ENCODE data around the gene PCDH20. TPM values are rescaled to one million over a fixed set of nuclear protein-coding genes. Genes with fewer than 3 reads are reported as not detected.

Gene PCDH20
- total RNA-seq, 2 donors from 2014 or later = 4.3 to 9.2 TPM

DNA sequence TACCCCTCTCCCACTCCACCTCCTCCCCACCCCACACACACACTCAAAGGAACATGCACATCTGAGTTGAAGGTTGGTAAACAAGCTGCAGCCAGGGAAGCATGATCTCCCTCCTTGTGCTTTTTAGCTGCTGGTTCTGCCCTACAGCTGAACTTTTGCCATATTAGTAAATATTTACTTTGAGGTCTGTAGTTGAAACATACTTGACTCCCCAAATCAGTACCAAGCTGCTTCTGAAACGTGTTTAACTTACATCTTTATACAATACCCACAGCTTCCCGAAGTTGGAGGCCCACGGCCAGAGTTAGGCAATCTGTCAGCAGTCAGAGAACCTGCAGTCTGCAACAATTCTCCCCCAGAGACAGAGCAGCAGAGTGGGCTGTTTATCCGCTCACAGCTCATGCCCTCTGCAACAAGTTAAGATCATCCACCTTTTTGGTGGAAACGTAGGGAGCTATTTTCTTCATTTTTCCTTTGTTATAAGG, 1.5 kb upstream of the PCDH20 start:
- no peak overlapping the region for H3K9ac ChIP-seq (ENCODE audit: extremely low read depth, low read length, poor library complexity, severe bottlenecking)
- H3K27me3 Mint-ChIP-seq (ENCODE audit: insufficient read depth) = peaks cover 29% of the 10 kb centered on the region
- H3K4me3 Mint-ChIP-seq = no peak overlapping the region

DNA sequence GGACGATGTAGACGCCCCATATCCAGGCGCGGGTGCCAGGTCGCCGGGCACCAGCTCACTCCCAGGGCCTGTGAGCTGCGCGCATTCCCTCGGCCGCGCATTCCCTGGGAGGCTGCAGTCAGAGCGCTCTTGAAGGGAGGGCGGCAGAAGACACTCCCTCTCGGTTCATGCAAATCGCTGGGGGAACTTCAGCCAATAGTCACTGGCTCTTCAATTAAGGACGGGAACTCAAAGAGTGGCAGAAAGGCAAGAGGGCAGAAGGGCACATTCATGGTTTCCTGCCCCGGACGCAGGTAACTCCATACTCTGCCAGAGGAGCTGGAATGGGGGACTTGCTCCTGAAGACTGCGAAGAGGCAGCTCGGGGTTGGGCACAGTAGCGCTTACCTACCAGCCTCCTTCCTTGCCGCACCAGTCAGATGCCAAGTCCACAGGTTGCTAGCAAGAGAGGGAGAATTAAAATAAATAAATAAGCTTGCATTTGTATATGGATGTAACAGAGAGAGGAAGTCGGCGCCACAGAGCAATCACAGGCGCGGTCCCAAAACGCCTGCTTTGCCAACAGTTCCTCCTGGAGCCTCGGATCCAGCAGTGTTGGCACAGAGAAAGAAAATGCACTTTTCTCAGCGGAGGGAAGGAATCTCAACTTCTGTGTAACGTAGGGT, 459 bp downstream of the PCDH20 start:
- Mint-ChIP-seq H3K4me3 (peak overlapping the region; percentile 77), H3K27ac (peak overlapping the region; percentile 37), H3K27me3 (ENCODE audit: insufficient read depth) (peaks cover 37% of the 10 kb centered on the region), H3K4me1 (peaks cover 12% of the 10 kb centered on the region), H3K9me3 (no peaks in the 10 kb centered on the region), H3K36me3 (ENCODE audit: low read depth) (no peaks in the 10 kb centered on the region)
- H3K27ac ChIP-seq (ENCODE audit: low read depth, low read length) = no peak overlapping the region
- peak; percentile 94 for DNase-seq
- H3K27me3 ChIP-seq (ENCODE audit: control insufficient read depth, insufficient read depth, low read length, poor library complexity, severe bottlenecking) = peaks cover 27% of the 10 kb centered on the region
- peak overlapping the region; percentile 38 for H3K9ac ChIP-seq (ENCODE audit: extremely low read depth, low read length, poor library complexity, severe bottlenecking)
- H3K4me3 ChIP-seq (ENCODE audit: low read length) = peak overlapping the region; percentile 96
- TF ChIP-seq CTCF (conservative IDR thresholded peaks at IDR 0.05) = no peak
- no peaks in the 10 kb centered on the region for H3K4me1 ChIP-seq (ENCODE audit: control insufficient read depth, insufficient read depth, low read length)
- no peaks in the 10 kb centered on the region for H3K36me3 ChIP-seq (ENCODE audit: control insufficient read depth, insufficient read depth, low read length)
- 3 to 5% methylated on average over 22 to 30 of the region's 30 CpGs for WGBS, 2 experiments (ENCODE audit: insufficient coverage in 1 of 2, insufficient read length in 1 of 2)
- H3K9me3 ChIP-seq (ENCODE audit: control insufficient read depth, low read length) = no peaks in the 10 kb centered on the region

More for the DNA sequence above, 1.5 kb upstream of the PCDH20 start:
- no peak for TF ChIP-seq CTCF (conservative IDR thresholded peaks at IDR 0.05)
- no peaks in the 10 kb centered on the region for H3K36me3 ChIP-seq (ENCODE audit: control insufficient read depth, insufficient read depth, low read length)
- no peaks in the 10 kb centered on the region for H3K4me1 ChIP-seq (ENCODE audit: control insufficient read depth, insufficient read depth, low read length)
- H3K27me3 ChIP-seq (ENCODE audit: control insufficient read depth, insufficient read depth, low read length, poor library complexity, severe bottlenecking) = peaks cover 24% of the 10 kb centered on the region
- 60 to 86% methylated on average over 2 to 5 of the region's 5 CpGs for WGBS, 2 experiments (ENCODE audit: insufficient coverage in 1 of 2, insufficient read length in 1 of 2)
- no peak for DNase-seq
- Mint-ChIP-seq H3K4me1 (peaks cover 23% of the 10 kb centered on the region), H3K36me3 (ENCODE audit: low read depth) (no peaks in the 10 kb centered on the region), H3K9me3 (no peaks in the 10 kb centered on the region), H3K27ac (no peak overlapping the region)
- H3K9me3 ChIP-seq (ENCODE audit: control insufficient read depth, low read length) = no peaks in the 10 kb centered on the region
- H3K4me3 ChIP-seq (ENCODE audit: low read length) = no peak overlapping the region
- no peak overlapping the region for H3K27ac ChIP-seq (ENCODE audit: low read depth, low read length)

DNA sequence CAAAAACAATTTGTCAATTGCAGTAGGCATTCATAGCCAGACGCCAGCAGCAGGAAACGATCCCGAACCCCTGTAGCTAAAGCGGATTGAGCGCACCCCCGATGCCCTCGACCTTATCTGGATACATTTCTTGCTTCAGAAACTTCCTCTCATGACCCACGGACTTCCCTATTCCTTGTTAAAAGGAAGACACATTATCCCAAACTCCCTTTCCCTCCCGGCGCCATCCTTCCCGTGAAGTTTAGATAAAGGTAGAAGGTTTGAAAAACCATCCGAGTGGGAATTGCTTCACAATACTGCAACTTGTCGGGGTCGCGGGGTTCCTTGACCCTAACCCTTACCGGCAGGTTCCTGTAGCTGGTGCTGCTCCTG, 977 bp downstream of the PCDH20 start:
- Histone ChIP-seq H3K9ac (ENCODE audit: extremely low read depth, low read length, poor library complexity, severe bottlenecking) (peak overlapping the region; percentile 38), H3K27me3 (ENCODE audit: control insufficient read depth, insufficient read depth, low read length, poor library complexity, severe bottlenecking) (peaks cover 27% of the 10 kb centered on the region), H3K4me1 (ENCODE audit: control insufficient read depth, insufficient read depth, low read length) (no peaks in the 10 kb centered on the region), H3K27ac (ENCODE audit: low read depth, low read length) (no peak overlapping the region), H3K4me3 (ENCODE audit: low read length) (peak overlapping the region; percentile 96), H3K36me3 (ENCODE audit: control insufficient read depth, insufficient read depth, low read length) (no peaks in the 10 kb centered on the region), H3K9me3 (ENCODE audit: control insufficient read depth, low read length) (no peaks in the 10 kb centered on the region)
- no peak for TF ChIP-seq CTCF (conservative IDR thresholded peaks at IDR 0.05)
- H3K4me1 Mint-ChIP-seq = peaks cover 12% of the 10 kb centered on the region
- H3K27me3 Mint-ChIP-seq (ENCODE audit: insufficient read depth) = peaks cover 37% of the 10 kb centered on the region
- no peaks in the 10 kb centered on the region for H3K36me3 Mint-ChIP-seq (ENCODE audit: low read depth)
- peak overlapping the region; percentile 14 for H3K27ac Mint-ChIP-seq
- WGBS, 2 experiments (ENCODE audit: insufficient coverage in 1 of 2, insufficient read length in 1 of 2) = 0 to 1% methylated on average over 12 to 16 of the region's 16 CpGs
- H3K9me3 Mint-ChIP-seq = no peaks in the 10 kb centered on the region
- peak overlapping the region; percentile 77 for H3K4me3 Mint-ChIP-seq
- DNase-seq = no peak

Measured in endodermal cell (in vitro differentiated cells).